Neutrophil (primary cell): ENCODE data around the gene DTX4.

Source experiments
- H3K27ac ChIP-seq: fragments of 200-600 bp; sonication (generic); 2 replicates; pipeline ENCODE4 v1.5.1; 2016; ENCODE audit warnings: mild to moderate bottlenecking, moderate library complexity
- H3K27me3 ChIP-seq: fragments of 200-600 bp; sonication (generic); 2 replicates; pipeline ENCODE4 v1.6.0; 2016; ENCODE audit warnings: mild to moderate bottlenecking
- H3K36me3 ChIP-seq: fragments of 200-600 bp; sonication (generic); 2 replicates; pipeline ENCODE4 v1.5.1; 2017
- H3K4me1 ChIP-seq, 2 experiments: fragments of 200-600 bp in 1 of 2; sonication (generic) in 1 of 2; 1 replicate in 1 of 2; 2 replicates in 1 of 2; pipeline versions ENCODE4 v1.5.1 to v1.6.1; 2013 to 2016; ENCODE audit warnings: low read depth in 1 of 2, low read length in 1 of 2, mild to moderate bottlenecking in 1 of 2, moderate library complexity in 1 of 2; ENCODE audit not compliant: control insufficient read depth in 1 of 2, insufficient read depth in 1 of 2
- H3K4me3 ChIP-seq, 2 experiments: fragments of 200-600 bp in 1 of 2; sonication (generic) in 1 of 2; 1 replicate in 1 of 2; 2 replicates in 1 of 2; pipeline ENCODE4 v1.5.1; 2013 to 2016; ENCODE audit warnings: low read depth in 1 of 2, low read length in 1 of 2, mild to moderate bottlenecking in 1 of 2, moderate library complexity in 1 of 2
- H3K9me3 ChIP-seq: fragments of 200-600 bp; sonication (generic); 2 replicates; pipeline ENCODE4 v1.5.1; 2016
- TF ChIP-seq, protein P1 (sequence below): fragments of 200-600 bp; sonication (generic); IDR thresholded peaks from 2 replicates; pipeline ENCODE4 v1.5.1; 2016; ENCODE audit warnings: antibody characterized with exemption

DTX4 gene

DNA sequence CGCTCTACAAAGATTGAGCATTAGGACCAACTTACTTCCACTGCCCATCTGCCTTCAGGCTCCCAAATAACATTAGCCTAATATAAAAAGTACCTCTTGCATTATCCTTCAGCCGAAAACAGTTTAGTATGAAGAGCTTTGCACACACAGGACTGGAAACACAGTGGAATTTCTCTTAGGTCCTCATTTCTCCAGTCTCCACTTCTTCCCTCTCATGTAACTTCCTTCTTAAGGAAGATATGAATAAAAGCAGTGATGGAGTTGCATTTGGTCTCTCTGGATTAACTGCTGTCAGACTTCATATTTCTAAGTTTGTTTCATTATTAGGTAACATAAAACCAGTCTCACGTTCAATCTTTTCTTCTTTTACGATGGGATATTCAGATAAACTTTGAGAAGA, 46.4 kb downstream of the DTX4 start:
- no peaks in the 10 kb centered on the region for H3K36me3 ChIP-seq
- H3K4me1 ChIP-seq, result peaks cover 89 to 100% of the 10 kb centered on the region in 2 experiments
- peak overlapping the region in 1 of 2 experiments; percentile 37 for H3K4me3 ChIP-seq
- H3K27me3 ChIP-seq, result no peaks in the 10 kb centered on the region
- TF ChIP-seq, protein P1, sequence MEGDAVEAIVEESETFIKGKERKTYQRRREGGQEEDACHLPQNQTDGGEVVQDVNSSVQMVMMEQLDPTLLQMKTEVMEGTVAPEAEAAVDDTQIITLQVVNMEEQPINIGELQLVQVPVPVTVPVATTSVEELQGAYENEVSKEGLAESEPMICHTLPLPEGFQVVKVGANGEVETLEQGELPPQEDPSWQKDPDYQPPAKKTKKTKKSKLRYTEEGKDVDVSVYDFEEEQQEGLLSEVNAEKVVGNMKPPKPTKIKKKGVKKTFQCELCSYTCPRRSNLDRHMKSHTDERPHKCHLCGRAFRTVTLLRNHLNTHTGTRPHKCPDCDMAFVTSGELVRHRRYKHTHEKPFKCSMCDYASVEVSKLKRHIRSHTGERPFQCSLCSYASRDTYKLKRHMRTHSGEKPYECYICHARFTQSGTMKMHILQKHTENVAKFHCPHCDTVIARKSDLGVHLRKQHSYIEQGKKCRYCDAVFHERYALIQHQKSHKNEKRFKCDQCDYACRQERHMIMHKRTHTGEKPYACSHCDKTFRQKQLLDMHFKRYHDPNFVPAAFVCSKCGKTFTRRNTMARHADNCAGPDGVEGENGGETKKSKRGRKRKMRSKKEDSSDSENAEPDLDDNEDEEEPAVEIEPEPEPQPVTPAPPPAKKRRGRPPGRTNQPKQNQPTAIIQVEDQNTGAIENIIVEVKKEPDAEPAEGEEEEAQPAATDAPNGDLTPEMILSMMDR, result no peak
- no peaks in the 10 kb centered on the region for H3K9me3 ChIP-seq
- peak overlapping the region; percentile 99 for H3K27ac ChIP-seq

DNA sequence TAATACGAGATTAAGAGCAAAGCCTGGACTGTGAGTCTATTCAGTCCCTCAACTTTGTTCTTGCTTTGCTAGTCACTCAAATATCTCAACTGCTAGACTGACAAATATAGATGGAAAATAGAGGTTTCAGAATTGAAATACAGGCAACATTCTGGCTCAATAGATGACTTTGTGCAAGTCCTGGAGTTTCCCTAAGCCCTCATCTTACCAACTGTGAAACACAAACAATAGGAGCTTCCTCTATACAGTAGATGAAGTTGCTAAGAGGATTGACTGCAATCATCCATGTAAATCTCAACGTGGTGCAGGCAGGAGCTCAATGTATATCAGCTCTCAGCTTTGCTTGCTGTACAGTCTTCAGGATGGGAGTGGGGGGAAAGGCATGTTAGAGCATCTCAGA, 47.0 kb downstream of the DTX4 start:
- peaks cover 89 to 100% of the 10 kb centered on the region in 2 experiments for H3K4me1 ChIP-seq

DNA sequence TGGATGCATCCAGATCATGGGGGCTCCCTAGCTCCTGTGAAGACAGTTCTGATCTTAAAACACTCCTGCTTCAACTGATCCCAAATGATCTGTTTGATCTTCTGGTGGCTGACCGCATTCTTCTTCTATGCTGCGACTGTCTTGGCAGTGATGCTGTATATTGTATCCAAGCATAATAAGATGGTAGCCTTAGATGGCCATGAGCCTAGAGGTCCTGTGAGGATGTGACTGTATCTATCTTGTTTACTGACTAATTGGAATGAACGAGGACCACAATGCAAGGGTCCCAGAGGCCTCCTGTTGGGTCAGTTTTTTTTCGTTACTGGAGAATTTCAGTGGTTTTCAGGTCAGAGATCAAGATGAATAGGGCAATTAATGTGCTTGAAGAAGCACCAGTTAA, 47.9 kb downstream of the DTX4 start:
- Histone ChIP-seq H3K9me3 (no peaks in the 10 kb centered on the region), H3K36me3 (no peaks in the 10 kb centered on the region), H3K4me3 (no peak overlapping the region), H3K27me3 (no peaks in the 10 kb centered on the region), H3K4me1 (peaks cover 97 to 100% of the 10 kb centered on the region in 2 experiments), H3K27ac (peak overlapping the region; percentile 99)
- TF ChIP-seq, protein P1, result no peak

More for the DNA sequence above, 47.0 kb downstream of the DTX4 start:
- no peak overlapping the region for H3K4me3 ChIP-seq
- H3K27me3 ChIP-seq, result no peaks in the 10 kb centered on the region
- H3K9me3 ChIP-seq, result no peaks in the 10 kb centered on the region
- H3K27ac ChIP-seq, result peak overlapping the region; percentile 99
- TF ChIP-seq, protein P1, result no peak
- no peaks in the 10 kb centered on the region for H3K36me3 ChIP-seq

DNA sequence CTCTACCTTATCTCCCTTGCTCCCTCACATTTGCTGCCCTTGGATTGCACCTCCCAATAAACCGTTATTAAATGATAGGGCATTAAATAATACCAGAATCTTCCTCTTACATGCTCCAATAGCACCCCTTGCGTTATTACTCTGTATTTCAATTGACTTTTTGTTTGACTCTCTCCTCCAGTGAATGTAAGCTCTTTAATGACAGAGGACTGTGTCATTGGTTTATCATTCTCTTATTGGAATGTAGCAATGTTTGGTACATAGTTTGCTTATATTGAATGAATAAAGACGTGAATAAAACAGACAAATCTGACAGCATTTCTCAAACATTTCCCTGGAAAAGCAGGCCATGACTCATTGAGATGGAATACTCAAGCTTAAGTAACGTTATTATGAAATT, 49.5 kb downstream of the DTX4 start:
- Histone ChIP-seq H3K36me3 (no peaks in the 10 kb centered on the region), H3K9me3 (no peaks in the 10 kb centered on the region), H3K4me3 (peak overlapping the region in 1 of 2 experiments; percentile 46), H3K4me1 (peaks cover 91 to 96% of the 10 kb centered on the region in 2 experiments), H3K27me3 (no peaks in the 10 kb centered on the region), H3K27ac (peak overlapping the region; percentile 99)
- TF ChIP-seq, protein P1, result no peak

DNA sequence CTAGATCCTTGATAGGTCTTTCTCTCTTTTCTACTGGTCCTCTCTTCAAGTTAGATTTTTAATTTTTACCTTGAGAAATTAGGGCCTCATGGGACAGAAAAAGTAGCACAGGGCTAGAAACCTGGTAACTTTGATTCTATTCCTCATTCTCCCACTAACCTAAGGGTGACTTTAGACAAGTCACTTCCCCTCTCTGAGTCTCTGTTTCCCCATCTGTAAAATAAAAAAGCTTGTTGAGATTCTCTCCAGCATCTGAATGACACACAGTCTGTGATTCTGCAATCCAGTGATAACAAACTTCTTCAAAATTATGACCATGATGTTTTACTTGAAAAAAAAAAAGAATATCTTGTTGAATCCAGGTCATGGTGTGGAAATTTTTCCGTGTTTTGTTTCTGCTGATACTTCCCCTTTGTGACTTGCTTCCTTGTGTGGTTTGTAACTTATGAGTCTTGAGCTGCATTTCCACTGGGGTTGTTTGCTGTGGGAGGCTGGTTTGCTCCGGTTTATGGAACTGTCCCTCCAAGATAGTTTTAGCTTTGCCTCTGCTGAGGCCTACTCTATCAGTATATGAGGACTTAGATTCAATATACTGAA, 50.6 kb downstream of the DTX4 start:
- Histone ChIP-seq H3K27ac (peak overlapping the region; percentile 99), H3K4me1 (peaks cover 80 to 85% of the 10 kb centered on the region in 2 experiments)

More for the DNA sequence above, 50.6 kb downstream of the DTX4 start:
- Histone ChIP-seq H3K9me3 (no peaks in the 10 kb centered on the region), H3K36me3 (no peaks in the 10 kb centered on the region), H3K4me3 (peak overlapping the region; percentile 36 to 46), H3K27me3 (no peaks in the 10 kb centered on the region)
- TF ChIP-seq, protein P1, result peak; percentile 39
